Endothelial cell of umbilical vein (primary cell): ENCODE data around the gene RBM43. TPM values are rescaled to one million over a fixed set of nuclear protein-coding genes. Genes with fewer than 3 reads are reported as not detected.

Source experiments
- BruUV-seq: library from RNA; stranded (reverse); fragments of 400-500 nt; replicated peaks from 2 replicates; lab custom pipeline; 2021; lab: Mats Ljungman, UMichigan
- CTCF ChIA-PET: fragments of 300-600, 350-600 bp; sonication (Branson Sonifier 250); formaldehyde crosslinking; loops from one replicate; lab custom pipeline; 2021; ENCODE audit warnings: antibody characterized with exemption, inconsistent platforms; lab: Charles Lee
- POLR2A ChIA-PET: fragments of 300-600, 350-600 bp; sonication (Branson Sonifier 250); formaldehyde crosslinking; loops from one replicate; lab custom pipeline; 2021; ENCODE audit warnings: antibody characterized with exemption, inconsistent platforms; lab: Charles Lee
- DNase-seq: peaks from one replicate; pipeline ENCODE4 v3.0.0-alpha.2; 2011; ENCODE audit warnings: low read depth, low spot score
- FAIRE-seq: peaks from 2 replicates; lab custom pipeline; 2011; peaks lifted over from hg19 to GRCh38; lab: Jason Lieb, UNC
- H2AFZ ChIP-seq: 2 replicates; pipeline ENCODE4 v1.6.0; 2012; ENCODE audit warnings: low read depth, low read length, control low read depth, inconsistent platforms
- H3K27ac ChIP-seq: 2 replicates; pipeline ENCODE4 v1.5.1; 2011; ENCODE audit warnings: low read depth, mild to moderate bottlenecking, control low read depth, low read length, moderate library complexity; ENCODE audit not compliant: insufficient read depth
- H3K27me3 ChIP-seq, 2 experiments: 2 replicates each; pipeline versions ENCODE4 v1.6.0 to v1.6.1; 2011; ENCODE audit warnings: low read length in 2 of 2, mixed read lengths in 1 of 2; ENCODE audit not compliant: control insufficient read depth in 2 of 2, insufficient read depth in 2 of 2
- H3K36me3 ChIP-seq, 2 experiments: 2 replicates in 1 of 2; 3 replicates in 1 of 2; pipeline ENCODE4 v1.5.1; 2011; ENCODE audit warnings: low read length in 2 of 2, mild to moderate bottlenecking in 1 of 2, moderate library complexity in 1 of 2; ENCODE audit not compliant: control insufficient read depth in 2 of 2, insufficient read depth in 2 of 2; ENCODE audit errors: extremely low read depth in 1 of 2
- H3K4me1 ChIP-seq: 3 replicates; pipeline ENCODE4 v1.5.1; 2011; ENCODE audit warnings: mild to moderate bottlenecking, low read length; ENCODE audit not compliant: control insufficient read depth, insufficient read depth; ENCODE audit errors: extremely low read depth
- H3K4me2 ChIP-seq: 2 replicates; pipeline ENCODE4 v1.6.1; 2011; ENCODE audit warnings: low read length, control low read depth, mixed read lengths; ENCODE audit not compliant: insufficient read depth
- H3K4me3 ChIP-seq, 3 experiments: fragments of 200-600 bp in 1 of 3; sonication (generic), shearing (Covaris generic) in 1 of 3; replicated peaks in 1 of 3; 2 replicates each; pipeline ENCODE4 v1.5.1; 2011 to 2016; ENCODE audit warnings: control low read depth in 3 of 3, low read length in 3 of 3, mild to moderate bottlenecking in 2 of 3, inconsistent platforms in 1 of 3, low read depth in 1 of 3, moderate library complexity in 1 of 3; ENCODE audit not compliant: insufficient read depth in 1 of 3
- H3K79me2 ChIP-seq: 2 replicates; pipeline ENCODE4 v1.6.0; 2012; ENCODE audit warnings: low read length, inconsistent platforms; ENCODE audit not compliant: control insufficient read depth, insufficient read depth
- H3K9ac ChIP-seq: replicated peaks from 2 replicates; pipeline ENCODE3; 2011; ENCODE audit warnings: low read length, control low read depth; ENCODE audit not compliant: insufficient read depth; ENCODE audit errors: extremely low read depth
- H3K9me1 ChIP-seq: replicated peaks from 3 replicates; pipeline ENCODE4 v1.6.0; 2011; ENCODE audit warnings: mild to moderate bottlenecking, low read length; ENCODE audit not compliant: control insufficient read depth, insufficient read depth; ENCODE audit errors: extremely low read depth
- H3K9me3 ChIP-seq: replicated peaks from 2 replicates; pipeline ENCODE4 v1.5.1; 2012; ENCODE audit warnings: low read length, inconsistent platforms; ENCODE audit not compliant: control insufficient read depth, insufficient read depth
- H4K20me1 ChIP-seq: replicated peaks from 2 replicates; pipeline ENCODE3; 2011; ENCODE audit warnings: mild to moderate bottlenecking, low read length; ENCODE audit not compliant: control insufficient read depth, insufficient read depth; ENCODE audit errors: extremely low read depth
- FOS ChIP-seq: IDR thresholded peaks from 2 replicates; pipeline ENCODE4 v1.6.1; 2011; ENCODE audit warnings: mild to moderate bottlenecking, low read length, moderate library complexity, borderline replicate concordance; ENCODE audit not compliant: insufficient read depth
- GATA2 ChIP-seq: IDR thresholded peaks from 2 replicates; pipeline ENCODE4 v1.7.0; 2011; ENCODE audit warnings: low read depth, mild to moderate bottlenecking, moderate library complexity, mixed read lengths, low read length; ENCODE audit not compliant: insufficient read length, insufficient read depth
- JUN ChIP-seq: IDR thresholded peaks from 2 replicates; pipeline ENCODE4 v1.6.1; 2011; ENCODE audit warnings: borderline replicate concordance, low read depth; ENCODE audit not compliant: insufficient read length, insufficient read depth
- MAX ChIP-seq: IDR thresholded peaks from 2 replicates; pipeline ENCODE4 v1.6.1; 2011; ENCODE audit not compliant: insufficient read depth, insufficient read length
- MYC ChIP-seq: IDR thresholded peaks from one replicate; pipeline ENCODE4 v1.6.1; 2011; ENCODE audit warnings: mild to moderate bottlenecking, low read depth, low read length
- POLR2AphosphoS5 ChIP-seq: IDR thresholded peaks from 2 replicates; pipeline ENCODE4 v1.6.1; 2012; ENCODE audit warnings: low read depth, mild to moderate bottlenecking, control low read depth, low read length, moderate library complexity; ENCODE audit not compliant: insufficient read depth
- dilution Hi-C: fragments of 300-500 bp; cut with MboI; formaldehyde crosslinking; loops from one replicate; pipeline ENCODE4 v1.15.0; 2019; ENCODE audit warnings: low sequenced_read_pairs; ENCODE audit not compliant: extremely low pct_ligation_motif_present
- intact Hi-C: fragments of 100-400 bp; cut with micrococcal nuclease; formaldehyde crosslinking; loops from one replicate; pipeline ENCODE4 v1.10.0; 2022
- polyA plus RNA-seq, 4 experiments: library from polyadenylated mRNA; depleted of rRNA in 3 of 4; stranded (reverse) in 3 of 4; unstranded in 1 of 4; fragments of >200 nt; gene quantifications; 2 replicates each; pipeline versions ENCODE4 v1.2.1 to v1.2.3, GENCODE V29; 2011 to 2012; ENCODE audit warnings: missing spikeins in 1 of 4
- total RNA-seq: library from RNA; stranded (reverse); gene quantifications from 2 replicates; pipeline ENCODE4 v1.2.3, GENCODE V29; 2021

RBM43 gene
- total and polyA plus RNA-seq, 2 donors (not counting 3 experiments of a cell fraction or from before 2014, with no cell fraction given) = 3.7 to 6.5 TPM

GRCh38 chr2:151261977-151262291 is 271 bp upstream of the RBM43 start:
- no peaks in the 10 kb centered on the region for H3K36me3 ChIP-seq
- TF ChIP-seq POLR2AphosphoS5 (no peak), GATA2 (no peak), MYC (no peak), FOS (no peak)
- peak overlapping the region; percentile 48 to 88 (median 82) for H3K4me3 ChIP-seq
- POLR2A ChIA-PET = no interaction called here
- dilution Hi-C loops (no loop called here), intact Hi-C loops (loop anchor here (1.0 to 5.0 kb wide), 5 partner anchors 27 to 1455 kb away; partner anchors contain the start of genes ARL6IP6, NMI, PRPF40A and RIF1)
- peaks cover 9% of the 10 kb centered on the region for H3K4me1 ChIP-seq
- H3K27ac ChIP-seq = peak overlapping the region; percentile 91
- DNase-seq (no peak), FAIRE-seq (no peak)
- H2AFZ ChIP-seq = peak overlapping the region; percentile 85
- no peaks in the 10 kb centered on the region for H4K20me1 ChIP-seq
- H3K9me1 ChIP-seq = no peaks in the 10 kb centered on the region
- H3K4me2 ChIP-seq = peak overlapping the region; percentile 96
- peak overlapping the region; percentile 92 for H3K9ac ChIP-seq
- no TSS peak for BruUV-seq
- CTCF ChIA-PET = interaction anchor here (1.0 to 3.4 kb wide), 5 partner anchors 23 to 175 kb away, joined by 3 to 17 read pairs (median 6); partner anchors contain the start of genes NMI and RIF1
- no peaks in the 10 kb centered on the region for H3K9me3 ChIP-seq
- H3K27me3 ChIP-seq = no peaks in the 10 kb centered on the region
- H3K79me2 ChIP-seq = no peaks in the 10 kb centered on the region

- ChIA-PET POLR2A (no interaction called here), CTCF (interaction anchor here (0.7 to 3.4 kb wide), 4 partner anchors 30 to 176 kb away, joined by 3 to 17 read pairs (median 10); partner anchors contain the start of gene RIF1)
- dilution Hi-C loops (no loop called here), intact Hi-C loops (loop anchor here (1.0 to 5.0 kb wide), 5 partner anchors 29 to 1457 kb away; partner anchors contain the start of genes ARL6IP6, NMI, PRPF40A and RIF1)
- peak overlapping the region; percentile 94 for H2AFZ ChIP-seq
- TF ChIP-seq MAX (no peak), JUN (no peak), GATA2 (no peak), POLR2AphosphoS5 (no peak)
- peak overlapping the region; percentile 96 for H3K4me2 ChIP-seq
- peak; percentile 83 for FAIRE-seq
- peak overlapping the region; percentile 48 to 88 (median 82) for H3K4me3 ChIP-seq
- H4K20me1 ChIP-seq = no peaks in the 10 kb centered on the region
- no peaks in the 10 kb centered on the region for H3K36me3 ChIP-seq
- no peaks in the 10 kb centered on the region for H3K79me2 ChIP-seq
- no peaks in the 10 kb centered on the region for H3K9me3 ChIP-seq
- no peaks in the 10 kb centered on the region for H3K27me3 ChIP-seq
- BruUV-seq = TSS peak; percentile 49
- peaks cover 9% of the 10 kb centered on the region for H3K4me1 ChIP-seq
- H3K27ac ChIP-seq = peak overlapping the region; percentile 91
- no peaks in the 10 kb centered on the region for H3K9me1 ChIP-seq
- H3K9ac ChIP-seq = peak overlapping the region; percentile 92
- peak; percentile 80 for DNase-seq
Measured at GRCh38 chr2:151260573-151261230, 961 bp downstream of the RBM43 start.
